Endothelial cell of umbilical vein (primary cell): ENCODE data around the gene HEATR5A. TPM values are rescaled to one million over a fixed set of nuclear protein-coding genes. Genes with fewer than 3 reads are reported as not detected.

ENCODE experiments used
- BruUV-seq: library from RNA; stranded (reverse); fragments of 400-500 nt; replicated peaks from 2 replicates; lab custom pipeline; 2021; lab: Mats Ljungman, UMichigan
- CTCF ChIA-PET: fragments of 300-600, 350-600 bp; sonication (Branson Sonifier 250); formaldehyde crosslinking; loops from one replicate; lab custom pipeline; 2021; ENCODE audit warnings: antibody characterized with exemption, inconsistent platforms; lab: Charles Lee
- POLR2A ChIA-PET: fragments of 300-600, 350-600 bp; sonication (Branson Sonifier 250); formaldehyde crosslinking; loops from one replicate; lab custom pipeline; 2021; ENCODE audit warnings: antibody characterized with exemption, inconsistent platforms; lab: Charles Lee
- DNase-seq: peaks from one replicate; pipeline ENCODE4 v3.0.0-alpha.2; 2011; ENCODE audit warnings: low read depth, low spot score
- FAIRE-seq: peaks from 2 replicates; lab custom pipeline; 2011; peaks lifted over from hg19 to GRCh38; lab: Jason Lieb, UNC
- H2AFZ ChIP-seq: 2 replicates; pipeline ENCODE4 v1.6.0; 2012; ENCODE audit warnings: low read depth, low read length, control low read depth, inconsistent platforms
- H3K27ac ChIP-seq: 2 replicates; pipeline ENCODE4 v1.5.1; 2011; ENCODE audit warnings: low read depth, mild to moderate bottlenecking, control low read depth, low read length, moderate library complexity; ENCODE audit not compliant: insufficient read depth
- H3K27me3 ChIP-seq, 2 experiments: 2 replicates each; pipeline versions ENCODE4 v1.6.0 to v1.6.1; 2011; ENCODE audit warnings: low read length in 2 of 2, mixed read lengths in 1 of 2; ENCODE audit not compliant: control insufficient read depth in 2 of 2, insufficient read depth in 2 of 2
- H3K36me3 ChIP-seq, 2 experiments: 2 replicates in 1 of 2; 3 replicates in 1 of 2; pipeline ENCODE4 v1.5.1; 2011; ENCODE audit warnings: low read length in 2 of 2, mild to moderate bottlenecking in 1 of 2, moderate library complexity in 1 of 2; ENCODE audit not compliant: control insufficient read depth in 2 of 2, insufficient read depth in 2 of 2; ENCODE audit errors: extremely low read depth in 1 of 2
- H3K4me1 ChIP-seq: 3 replicates; pipeline ENCODE4 v1.5.1; 2011; ENCODE audit warnings: mild to moderate bottlenecking, low read length; ENCODE audit not compliant: control insufficient read depth, insufficient read depth; ENCODE audit errors: extremely low read depth
- H3K4me2 ChIP-seq: 2 replicates; pipeline ENCODE4 v1.6.1; 2011; ENCODE audit warnings: low read length, control low read depth, mixed read lengths; ENCODE audit not compliant: insufficient read depth
- H3K4me3 ChIP-seq, 3 experiments: fragments of 200-600 bp in 1 of 3; sonication (generic), shearing (Covaris generic) in 1 of 3; replicated peaks in 1 of 3; 2 replicates each; pipeline ENCODE4 v1.5.1; 2011 to 2016; ENCODE audit warnings: control low read depth in 3 of 3, low read length in 3 of 3, mild to moderate bottlenecking in 2 of 3, inconsistent platforms in 1 of 3, low read depth in 1 of 3, moderate library complexity in 1 of 3; ENCODE audit not compliant: insufficient read depth in 1 of 3
- H3K79me2 ChIP-seq: 2 replicates; pipeline ENCODE4 v1.6.0; 2012; ENCODE audit warnings: low read length, inconsistent platforms; ENCODE audit not compliant: control insufficient read depth, insufficient read depth
- H3K9ac ChIP-seq: replicated peaks from 2 replicates; pipeline ENCODE3; 2011; ENCODE audit warnings: low read length, control low read depth; ENCODE audit not compliant: insufficient read depth; ENCODE audit errors: extremely low read depth
- H3K9me1 ChIP-seq: replicated peaks from 3 replicates; pipeline ENCODE4 v1.6.0; 2011; ENCODE audit warnings: mild to moderate bottlenecking, low read length; ENCODE audit not compliant: control insufficient read depth, insufficient read depth; ENCODE audit errors: extremely low read depth
- H3K9me3 ChIP-seq: replicated peaks from 2 replicates; pipeline ENCODE4 v1.5.1; 2012; ENCODE audit warnings: low read length, inconsistent platforms; ENCODE audit not compliant: control insufficient read depth, insufficient read depth
- H4K20me1 ChIP-seq: replicated peaks from 2 replicates; pipeline ENCODE3; 2011; ENCODE audit warnings: mild to moderate bottlenecking, low read length; ENCODE audit not compliant: control insufficient read depth, insufficient read depth; ENCODE audit errors: extremely low read depth
- EZH2 ChIP-seq: IDR thresholded peaks from 2 replicates; pipeline ENCODE4 v1.6.1; 2012; ENCODE audit warnings: borderline replicate concordance, low read depth, mild to moderate bottlenecking, moderate library complexity, low read length, inconsistent platforms; ENCODE audit not compliant: severe bottlenecking
- FOS ChIP-seq: IDR thresholded peaks from 2 replicates; pipeline ENCODE4 v1.6.1; 2011; ENCODE audit warnings: mild to moderate bottlenecking, low read length, moderate library complexity, borderline replicate concordance; ENCODE audit not compliant: insufficient read depth
- GATA2 ChIP-seq: IDR thresholded peaks from 2 replicates; pipeline ENCODE4 v1.7.0; 2011; ENCODE audit warnings: low read depth, mild to moderate bottlenecking, moderate library complexity, mixed read lengths, low read length; ENCODE audit not compliant: insufficient read length, insufficient read depth
- JUN ChIP-seq: IDR thresholded peaks from 2 replicates; pipeline ENCODE4 v1.6.1; 2011; ENCODE audit warnings: borderline replicate concordance, low read depth; ENCODE audit not compliant: insufficient read length, insufficient read depth
- MAX ChIP-seq: IDR thresholded peaks from 2 replicates; pipeline ENCODE4 v1.6.1; 2011; ENCODE audit not compliant: insufficient read depth, insufficient read length
- MYC ChIP-seq: IDR thresholded peaks from one replicate; pipeline ENCODE4 v1.6.1; 2011; ENCODE audit warnings: mild to moderate bottlenecking, low read depth, low read length
- POLR2A ChIP-seq: IDR thresholded peaks from 2 replicates; pipeline ENCODE4 v1.6.1; 2012; ENCODE audit warnings: low read depth, mild to moderate bottlenecking, control low read depth, low read length
- POLR2AphosphoS5 ChIP-seq: IDR thresholded peaks from 2 replicates; pipeline ENCODE4 v1.6.1; 2012; ENCODE audit warnings: low read depth, mild to moderate bottlenecking, control low read depth, low read length, moderate library complexity; ENCODE audit not compliant: insufficient read depth
- dilution Hi-C: fragments of 300-500 bp; cut with MboI; formaldehyde crosslinking; loops from one replicate; pipeline ENCODE4 v1.15.0; 2019; ENCODE audit warnings: low sequenced_read_pairs; ENCODE audit not compliant: extremely low pct_ligation_motif_present
- intact Hi-C: fragments of 100-400 bp; cut with micrococcal nuclease; formaldehyde crosslinking; loops from one replicate; pipeline ENCODE4 v1.10.0; 2022
- polyA plus RNA-seq, 4 experiments: library from polyadenylated mRNA; depleted of rRNA in 3 of 4; stranded (reverse) in 3 of 4; unstranded in 1 of 4; fragments of >200 nt; gene quantifications; 2 replicates each; pipeline versions ENCODE4 v1.2.1 to v1.2.3, GENCODE V29; 2011 to 2012; ENCODE audit warnings: missing spikeins in 1 of 4
- total RNA-seq: library from RNA; stranded (reverse); gene quantifications from 2 replicates; pipeline ENCODE4 v1.2.3, GENCODE V29; 2021
- TF ChIP-seq, protein P1 (sequence below), 2 donors: IDR thresholded peaks; 1 replicate in 1 of 2; 2 replicates in 1 of 2; pipeline ENCODE4 v1.5.1; 2011; ENCODE audit warnings: low read length in 2 of 2, mild to moderate bottlenecking in 2 of 2, moderate library complexity in 2 of 2, control low read depth in 1 of 2, inconsistent platforms in 1 of 2, low read depth in 1 of 2; ENCODE audit not compliant: insufficient read depth in 1 of 2; ENCODE audit errors: extremely low read depth in 1 of 2

The HEATR5A gene
- total and polyA plus RNA-seq, 2 donors (not counting 3 experiments of a cell fraction or from before 2014, with no cell fraction given): 12.6 to 45.3 TPM

DNA sequence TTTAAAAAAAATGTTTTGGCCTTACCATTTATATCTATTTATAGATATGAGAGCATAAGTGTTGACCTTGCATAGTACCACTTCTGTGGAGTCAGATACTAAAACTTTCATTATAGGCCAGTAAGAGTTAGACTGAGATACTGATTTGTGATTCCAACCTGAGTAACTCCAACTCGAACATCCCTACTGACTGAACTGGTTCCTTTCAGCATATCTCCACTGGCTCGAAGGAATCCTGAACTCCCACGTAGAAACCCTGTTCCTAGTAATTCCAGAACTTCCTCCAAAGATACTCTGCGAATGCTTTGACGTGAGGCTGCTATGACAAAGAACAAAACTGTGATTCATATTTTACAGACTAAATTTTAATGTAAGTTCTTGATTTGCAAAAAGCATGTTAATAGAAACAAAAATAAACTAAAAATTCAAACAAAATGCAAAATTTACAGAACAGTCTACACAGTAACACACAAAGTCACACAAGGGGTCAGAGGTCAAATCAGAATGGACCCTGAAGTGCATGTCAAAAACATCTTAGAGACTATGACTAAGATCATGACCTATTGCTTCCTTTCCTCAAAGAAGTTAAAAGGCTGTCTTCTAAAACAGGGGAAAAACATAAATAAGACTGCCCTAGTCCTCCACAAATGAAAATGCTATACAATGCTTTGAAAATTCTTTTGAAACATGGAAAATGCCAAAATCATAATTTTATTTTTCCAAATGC is 31.5 kb downstream of the HEATR5A start:
- TF ChIP-seq JUN (no peak), FOS (no peak), MYC (no peak), GATA2 (no peak), POLR2A (no peak), POLR2AphosphoS5 (no peak), MAX (no peak), EZH2 (no peak)
- TF ChIP-seq, protein P1, sequence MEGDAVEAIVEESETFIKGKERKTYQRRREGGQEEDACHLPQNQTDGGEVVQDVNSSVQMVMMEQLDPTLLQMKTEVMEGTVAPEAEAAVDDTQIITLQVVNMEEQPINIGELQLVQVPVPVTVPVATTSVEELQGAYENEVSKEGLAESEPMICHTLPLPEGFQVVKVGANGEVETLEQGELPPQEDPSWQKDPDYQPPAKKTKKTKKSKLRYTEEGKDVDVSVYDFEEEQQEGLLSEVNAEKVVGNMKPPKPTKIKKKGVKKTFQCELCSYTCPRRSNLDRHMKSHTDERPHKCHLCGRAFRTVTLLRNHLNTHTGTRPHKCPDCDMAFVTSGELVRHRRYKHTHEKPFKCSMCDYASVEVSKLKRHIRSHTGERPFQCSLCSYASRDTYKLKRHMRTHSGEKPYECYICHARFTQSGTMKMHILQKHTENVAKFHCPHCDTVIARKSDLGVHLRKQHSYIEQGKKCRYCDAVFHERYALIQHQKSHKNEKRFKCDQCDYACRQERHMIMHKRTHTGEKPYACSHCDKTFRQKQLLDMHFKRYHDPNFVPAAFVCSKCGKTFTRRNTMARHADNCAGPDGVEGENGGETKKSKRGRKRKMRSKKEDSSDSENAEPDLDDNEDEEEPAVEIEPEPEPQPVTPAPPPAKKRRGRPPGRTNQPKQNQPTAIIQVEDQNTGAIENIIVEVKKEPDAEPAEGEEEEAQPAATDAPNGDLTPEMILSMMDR (IDR thresholded peaks at IDR 0.05; ENCODE audit: extremely low read depth in 1 of 2, insufficient read depth in 1 of 2, low read depth in 1 of 2, low read length in 2 of 2): no peak
- DNase-seq (no peak), FAIRE-seq (no peak)
- Histone ChIP-seq H3K27ac (no peak overlapping the region), H4K20me1 (no peaks in the 10 kb centered on the region), H2AFZ (no peak overlapping the region), H3K9me1 (no peaks in the 10 kb centered on the region), H3K36me3 (no peaks in the 10 kb centered on the region), H3K4me1 (no peaks in the 10 kb centered on the region), H3K9ac (no peak overlapping the region), H3K4me3 (no peak overlapping the region), H3K27me3 (no peaks in the 10 kb centered on the region), H3K4me2 (no peak overlapping the region), H3K79me2 (no peaks in the 10 kb centered on the region), H3K9me3 (no peaks in the 10 kb centered on the region)
- CTCF ChIA-PET: no interaction called here
- POLR2A ChIA-PET: no interaction called here
- BruUV-seq: no TSS peak
- intact Hi-C loops (no loop called here), dilution Hi-C loops (no loop called here)
